GM19468 (cell line): ENCODE data around the gene LAMA1.

Experiments
- ATAC-seq: cut with Tn5 transposase; IDR thresholded peaks from one replicate; pipeline ENCODE4 v1.9.1; 2021; ENCODE audit warnings: mild to moderate bottlenecking, moderate library complexity, moderate number of reproducible peaks; ENCODE audit not compliant: unreplicated experiment; ENCODE audit errors: extremely low read depth

The LAMA1 gene

DNA sequence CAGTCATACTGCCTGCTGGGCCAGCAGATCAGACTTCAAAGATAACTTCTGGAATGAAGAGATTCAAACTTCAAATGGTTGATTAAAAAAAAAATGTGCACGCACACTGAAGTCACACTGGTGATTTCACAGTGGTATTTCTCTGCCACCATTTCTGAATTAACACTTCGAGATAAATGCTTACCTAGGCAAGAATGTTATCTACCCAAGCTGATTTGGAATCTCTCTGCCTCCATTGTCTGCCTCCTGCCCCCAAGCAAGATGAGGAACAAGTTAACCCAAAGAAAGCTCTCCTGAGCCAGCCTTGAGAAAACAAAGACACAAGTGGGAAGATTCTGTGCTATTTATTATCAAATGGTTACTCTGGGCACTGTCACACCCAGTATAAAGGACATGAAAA lies 6.5 kb downstream of the LAMA1 start:
- ATAC-seq = no peak

DNA sequence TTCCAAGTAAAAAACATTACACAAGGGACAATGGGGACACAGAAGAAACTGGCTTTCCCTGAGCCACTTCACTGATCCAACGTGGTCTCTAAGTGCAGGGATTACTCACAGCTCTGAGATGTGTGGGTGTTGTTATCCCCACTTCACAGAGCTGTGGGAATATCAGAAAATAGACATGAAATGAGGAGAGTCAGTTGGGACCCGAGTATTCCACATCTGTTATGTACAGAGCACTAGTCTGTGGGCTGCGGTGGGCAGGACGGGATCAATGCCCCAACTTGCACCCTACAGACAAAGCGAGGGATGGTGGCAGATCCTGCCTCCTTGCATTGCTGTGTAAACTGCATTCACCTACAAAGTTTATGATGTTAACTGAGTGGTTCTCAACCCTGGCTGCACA lies 11.7 kb downstream of the LAMA1 start:
- no peak for ATAC-seq

DNA sequence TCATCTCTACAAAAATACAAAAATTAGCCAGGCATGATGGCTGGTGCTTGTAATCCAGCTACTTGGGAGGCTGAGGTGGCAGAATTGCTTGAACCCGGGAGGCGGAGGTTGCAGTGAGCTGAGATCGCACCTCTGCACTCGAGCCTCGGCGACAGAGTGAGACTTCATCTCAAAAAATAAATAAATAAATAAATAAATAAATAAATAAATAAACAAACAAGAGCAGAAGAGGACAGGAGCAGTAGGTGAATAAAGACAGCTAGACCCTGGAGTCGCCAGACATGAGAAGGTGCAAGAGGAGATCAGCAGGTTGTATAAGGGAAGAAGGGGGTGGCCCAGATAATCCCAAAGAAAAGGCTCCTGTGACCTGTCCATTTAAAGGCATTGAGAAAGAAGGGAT lies 12.3 kb downstream of the LAMA1 start:
- no peak for ATAC-seq

DNA sequence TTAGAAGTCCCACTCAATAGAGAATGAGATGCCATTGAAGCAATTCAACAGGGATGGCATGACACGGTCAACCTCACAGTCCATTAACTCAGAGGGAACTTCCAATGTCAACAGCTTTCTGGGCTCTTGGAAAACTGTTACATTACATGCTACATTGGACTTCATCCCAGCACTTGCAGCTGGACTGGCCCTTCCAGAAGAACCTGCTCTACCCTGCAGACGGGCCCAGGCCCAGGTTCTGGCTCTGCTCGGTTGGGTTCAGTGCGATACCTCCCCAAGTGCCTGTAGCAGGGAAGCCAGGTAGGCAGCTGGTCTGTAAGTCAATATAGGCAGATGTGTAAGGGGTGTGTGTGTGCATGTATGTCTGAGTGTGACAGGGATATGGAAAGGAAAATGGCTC lies 12.9 kb downstream of the LAMA1 start:
- no peak for ATAC-seq

DNA sequence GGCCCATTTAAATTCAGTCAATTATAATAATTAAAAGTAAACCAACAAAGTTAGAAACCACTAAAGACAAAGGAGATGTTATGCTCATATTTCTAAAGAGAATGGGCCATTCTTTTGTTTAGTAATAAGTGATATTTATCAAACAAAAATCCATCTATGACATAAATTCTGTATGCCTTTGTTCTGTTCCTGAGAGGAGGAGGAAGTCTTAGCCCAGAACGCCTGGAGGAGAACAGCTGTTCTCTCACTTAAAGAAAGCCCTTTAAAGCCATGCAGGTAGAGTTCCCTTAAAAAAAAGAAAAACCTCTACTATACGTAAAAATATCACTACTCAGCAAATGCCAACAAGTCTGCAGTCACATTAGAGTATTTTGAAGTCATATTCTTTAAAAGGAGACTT lies 15.5 kb downstream of the LAMA1 start:
- ATAC-seq = no peak

DNA sequence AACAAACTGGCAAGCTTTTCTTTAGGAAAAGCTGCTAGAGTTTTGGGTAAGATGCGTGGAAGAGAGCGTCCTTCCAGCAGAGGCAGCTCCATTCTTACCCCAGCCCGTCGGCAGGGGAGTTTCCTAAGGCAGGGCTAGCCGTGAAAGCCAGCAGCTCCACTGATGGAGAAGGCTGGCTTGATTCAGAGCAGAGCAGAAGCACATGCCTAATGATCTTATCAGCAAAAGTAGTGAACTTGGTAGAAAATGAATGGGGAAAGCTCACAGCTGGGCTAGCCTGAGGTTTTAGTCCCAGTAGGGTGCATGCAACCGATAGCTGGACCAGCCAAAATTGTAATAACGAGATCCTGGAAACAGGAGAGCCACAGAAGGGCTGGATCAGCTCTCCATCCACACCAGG lies 20.8 kb downstream of the LAMA1 start:
- no peak for ATAC-seq

DNA sequence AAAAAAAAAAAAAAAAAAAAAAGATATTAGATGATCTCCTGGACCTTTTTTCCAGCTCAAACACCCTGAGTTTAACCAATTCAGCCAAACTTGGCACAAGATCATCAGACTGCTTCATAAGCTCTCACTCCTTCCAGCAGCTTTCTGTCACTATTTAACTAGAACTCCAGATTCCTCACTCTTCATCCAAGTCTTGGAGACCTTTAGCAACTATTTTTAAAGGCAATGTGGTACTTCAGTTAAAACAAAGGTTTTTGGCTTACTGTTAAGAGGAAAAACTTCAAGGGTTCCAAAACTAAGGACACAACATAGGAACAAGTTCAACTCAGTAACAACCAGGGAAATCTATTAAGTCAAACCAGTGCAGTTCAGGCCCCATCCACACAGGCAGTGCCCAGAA lies 23.2 kb downstream of the LAMA1 start:
- ATAC-seq = no peak

DNA sequence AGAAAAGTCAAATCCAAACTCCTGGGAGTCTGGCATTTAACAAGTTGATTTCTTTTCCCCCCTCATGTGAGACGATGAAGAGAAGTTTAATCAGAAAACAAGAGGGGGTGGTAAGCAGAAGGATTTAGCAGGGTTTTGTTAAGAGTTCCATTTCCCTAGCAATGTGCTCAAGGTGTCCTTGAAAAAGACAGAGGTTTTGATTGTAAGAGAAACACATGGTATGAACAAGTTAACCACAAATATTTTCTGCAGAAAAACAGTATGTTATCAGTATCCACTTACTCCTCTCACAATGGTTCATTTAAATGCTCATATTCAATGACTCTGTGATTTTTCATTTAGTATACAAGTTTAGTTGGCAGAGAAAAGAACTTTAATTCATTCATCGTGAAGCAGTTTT lies 26.8 kb downstream of the LAMA1 start:
- no peak for ATAC-seq

DNA sequence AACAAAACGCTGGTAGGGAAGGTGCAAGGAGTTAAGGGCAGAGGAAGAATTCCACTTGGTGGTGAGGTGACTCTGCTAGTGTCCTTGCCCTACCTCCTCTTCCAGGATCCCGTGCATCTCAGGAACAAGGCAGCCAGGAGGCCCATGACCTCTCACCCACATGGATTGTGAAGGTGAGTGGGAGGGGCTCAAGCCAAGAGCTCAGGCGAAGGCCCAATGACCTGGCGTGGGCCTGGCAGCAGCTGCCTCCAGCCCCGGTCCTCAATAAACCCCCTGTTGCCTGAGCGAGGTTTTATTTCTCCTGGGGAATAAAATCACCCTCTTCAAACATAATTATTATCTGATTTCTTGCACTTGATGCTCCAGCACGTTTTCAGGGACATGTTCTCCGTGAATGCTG lies 28.2 kb downstream of the LAMA1 start:
- ATAC-seq = no peak

DNA sequence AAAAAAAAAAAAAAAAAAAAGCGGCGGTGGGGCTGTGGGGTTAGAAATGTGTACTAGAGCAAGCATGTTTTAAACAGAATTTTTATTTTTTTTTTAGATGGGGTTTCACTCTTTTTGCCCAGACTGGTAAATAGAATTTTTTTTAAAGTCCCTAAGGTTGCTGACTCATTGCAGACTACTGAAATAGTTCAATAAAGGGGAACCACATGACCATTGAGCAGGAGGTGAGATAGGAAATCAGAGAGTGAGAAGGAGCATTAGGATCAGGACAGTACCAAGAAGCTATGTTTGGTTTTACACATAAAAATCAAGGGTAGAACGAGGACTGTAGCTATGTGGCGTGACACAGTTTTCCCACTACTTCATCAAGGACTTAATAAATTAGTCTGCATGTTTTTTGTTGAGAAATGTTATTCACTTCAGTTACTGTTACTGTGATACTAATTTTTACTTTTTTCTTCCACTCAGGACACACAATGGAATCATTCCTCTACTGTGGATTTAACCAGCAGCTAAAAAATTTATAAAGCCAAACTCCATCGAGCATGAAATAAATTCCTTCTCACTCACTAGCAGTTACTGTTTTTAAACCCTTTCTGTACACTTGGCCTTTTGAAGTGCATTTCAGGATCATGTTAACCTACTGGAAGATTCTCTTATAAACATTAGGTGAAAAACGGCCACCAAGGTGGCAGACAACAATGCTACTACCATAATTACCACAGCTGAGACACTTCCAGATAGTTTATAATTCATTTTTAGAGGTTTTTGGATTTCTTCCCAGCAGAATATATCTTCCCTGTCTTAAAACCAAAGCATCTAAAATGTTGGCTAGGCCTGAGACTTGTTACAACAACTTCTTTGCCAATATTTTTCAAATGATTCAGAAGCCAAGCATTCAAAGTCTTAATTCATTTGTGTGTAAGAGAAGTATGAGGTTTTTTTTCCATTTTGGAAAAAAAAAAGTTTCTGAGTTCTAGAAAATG lies 33.2 kb downstream of the LAMA1 start:
- ATAC-seq = no peak

DNA sequence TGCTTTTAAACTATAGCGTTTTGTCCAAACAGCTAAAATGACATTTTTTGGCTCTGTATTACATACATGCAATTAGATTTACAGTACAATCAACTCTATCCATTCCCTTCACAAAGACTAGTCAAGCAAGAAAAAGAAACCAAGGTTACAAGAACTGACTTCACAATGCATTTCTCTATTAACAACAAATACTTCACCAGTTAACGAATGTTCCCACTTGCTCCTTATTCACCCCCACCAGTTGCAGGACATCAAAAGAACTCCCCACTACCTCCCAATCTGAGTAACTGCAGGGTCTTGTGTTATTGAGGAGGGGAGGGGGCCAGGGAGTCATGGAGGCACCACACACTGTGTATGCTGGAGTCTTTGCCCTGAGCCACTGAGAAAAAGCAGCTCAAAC lies 34.9 kb downstream of the LAMA1 start:
- no peak for ATAC-seq

DNA sequence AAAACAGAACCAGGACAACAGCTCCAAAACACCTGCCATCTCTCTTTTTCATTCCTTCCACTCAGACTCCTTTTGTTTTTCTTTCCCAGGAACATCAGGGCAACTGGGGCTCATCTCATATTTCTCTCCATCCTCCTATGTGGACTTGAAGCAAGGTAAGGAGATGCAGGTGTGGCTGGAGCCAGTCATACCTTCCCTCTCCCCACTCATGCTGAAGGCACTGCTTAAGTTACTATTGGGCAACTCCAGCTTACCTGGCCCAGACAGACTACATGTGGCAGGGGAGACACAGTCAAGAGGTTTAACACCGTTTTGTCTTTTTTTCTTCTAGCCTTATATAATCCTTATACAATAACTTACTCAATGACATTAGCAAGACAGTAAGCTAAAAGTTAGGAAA lies 38.4 kb downstream of the LAMA1 start:
- ATAC-seq = no peak

DNA sequence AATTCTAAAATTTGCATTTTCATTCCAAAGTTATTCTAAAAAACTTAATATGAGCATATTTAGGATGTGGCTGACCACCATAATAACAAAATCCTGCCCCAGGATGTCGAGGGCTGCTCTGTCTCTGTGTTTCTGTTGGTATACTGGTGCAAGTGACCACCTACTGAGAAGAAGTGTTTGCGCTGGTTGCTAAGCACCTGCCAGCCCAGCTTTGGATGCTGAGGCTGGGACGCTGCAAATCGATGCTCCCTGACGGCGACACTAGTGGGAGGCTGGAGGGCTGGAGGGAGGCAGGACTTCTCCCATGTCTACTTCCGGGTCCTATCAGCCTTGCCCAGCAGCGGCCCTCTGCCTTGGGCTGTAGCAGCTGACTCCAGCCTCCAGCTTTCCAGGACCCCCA lies 45.0 kb downstream of the LAMA1 start:
- no peak for ATAC-seq

DNA sequence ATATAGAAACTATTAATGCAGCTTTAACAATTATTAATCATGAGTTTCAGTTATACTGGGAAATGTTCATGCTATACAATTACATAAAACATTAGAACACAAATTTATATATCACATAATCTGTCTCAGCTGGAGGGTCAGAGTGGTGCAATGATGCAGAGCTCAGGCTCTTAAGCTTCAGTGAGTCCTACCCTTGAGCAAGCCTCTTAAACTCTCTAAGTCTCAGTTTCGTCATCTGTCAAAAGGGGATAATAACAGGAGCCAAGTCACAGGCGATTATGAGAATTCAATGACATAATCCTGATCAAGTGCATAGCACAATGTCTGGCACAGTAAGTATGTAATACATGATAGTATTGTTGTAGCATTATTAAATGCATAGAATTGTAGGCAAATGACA lies 46.0 kb downstream of the LAMA1 start:
- no peak for ATAC-seq

DNA sequence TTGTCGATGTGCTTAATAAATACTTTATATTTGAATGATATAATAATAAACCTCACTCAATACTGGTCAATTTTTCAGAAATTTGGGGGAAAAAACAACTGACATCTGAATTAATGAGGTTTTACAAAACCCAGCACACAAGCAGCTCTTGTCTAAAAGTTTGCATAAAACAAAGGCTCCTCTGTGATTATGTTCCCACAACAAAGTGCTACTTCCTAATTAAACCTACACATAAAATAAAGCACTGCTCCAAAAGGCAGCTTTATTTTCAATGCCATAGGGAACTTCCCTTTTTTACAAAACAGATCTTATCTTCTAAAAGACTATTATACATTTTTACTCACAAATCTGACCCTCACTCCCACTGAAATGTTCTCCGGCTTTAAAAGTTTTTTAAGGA lies 47.1 kb downstream of the LAMA1 start:
- ATAC-seq = no peak

DNA sequence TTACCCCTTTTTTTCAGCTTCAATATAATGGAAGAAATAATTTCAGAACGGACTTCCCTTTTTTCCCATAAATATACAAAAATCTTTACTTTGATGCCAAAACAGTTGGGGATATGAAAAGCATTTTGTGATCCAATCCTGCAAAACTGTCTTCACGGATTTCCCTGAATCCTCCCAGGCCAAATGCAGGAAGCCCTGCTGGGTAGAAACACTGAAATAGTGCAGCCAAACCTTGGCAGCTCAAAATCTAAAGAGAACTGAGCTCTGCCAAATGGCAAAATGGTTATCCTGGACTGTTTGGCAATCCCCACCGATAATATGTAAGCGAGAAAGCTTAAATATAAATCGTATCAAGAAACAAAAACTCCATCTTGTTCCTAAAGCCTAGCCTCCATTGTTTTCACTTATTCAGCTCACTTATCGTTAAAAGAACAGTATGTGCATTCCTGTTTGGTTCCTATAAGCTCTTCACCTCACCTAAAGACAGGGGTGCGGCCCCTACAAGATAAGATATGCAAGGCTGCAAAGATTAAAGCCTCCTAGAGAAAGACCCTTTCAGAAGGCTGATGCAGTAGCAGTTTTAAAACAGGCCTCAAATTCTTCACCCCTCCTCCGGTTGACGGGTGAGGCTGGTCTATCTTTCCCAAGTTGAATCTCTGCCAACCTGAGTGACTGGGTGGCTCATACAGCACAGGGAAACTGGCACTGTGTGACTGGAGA lies 48.6 kb downstream of the LAMA1 start:
- ATAC-seq = no peak

DNA sequence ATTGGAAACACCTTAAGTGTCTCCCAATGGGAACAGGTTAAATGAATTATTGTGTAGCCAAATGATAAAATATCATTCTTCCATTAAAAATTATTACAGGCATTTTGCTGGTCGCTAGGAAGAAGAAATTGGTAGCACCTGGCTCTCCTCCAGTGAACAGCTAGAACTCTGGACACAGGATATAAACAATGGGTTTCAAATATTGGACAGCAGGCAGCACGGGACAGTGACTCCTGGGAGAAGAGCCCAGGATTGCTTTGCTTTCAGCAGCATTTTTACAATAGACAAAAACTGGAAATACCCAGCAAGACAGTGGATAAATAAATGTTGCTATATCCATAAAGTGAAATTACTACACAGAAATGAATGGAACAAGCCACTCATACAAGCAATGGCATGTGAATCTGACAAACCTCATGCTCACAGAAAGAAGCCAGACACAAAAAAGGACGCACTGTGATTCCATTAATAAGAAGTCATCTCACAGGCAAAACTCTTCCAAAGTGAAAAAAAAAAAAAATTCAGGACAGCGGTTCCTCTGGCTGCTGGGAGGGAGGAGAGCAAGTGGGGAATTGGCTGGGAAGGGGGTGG lies 50.5 kb downstream of the LAMA1 start:
- ATAC-seq = no peak

DNA sequence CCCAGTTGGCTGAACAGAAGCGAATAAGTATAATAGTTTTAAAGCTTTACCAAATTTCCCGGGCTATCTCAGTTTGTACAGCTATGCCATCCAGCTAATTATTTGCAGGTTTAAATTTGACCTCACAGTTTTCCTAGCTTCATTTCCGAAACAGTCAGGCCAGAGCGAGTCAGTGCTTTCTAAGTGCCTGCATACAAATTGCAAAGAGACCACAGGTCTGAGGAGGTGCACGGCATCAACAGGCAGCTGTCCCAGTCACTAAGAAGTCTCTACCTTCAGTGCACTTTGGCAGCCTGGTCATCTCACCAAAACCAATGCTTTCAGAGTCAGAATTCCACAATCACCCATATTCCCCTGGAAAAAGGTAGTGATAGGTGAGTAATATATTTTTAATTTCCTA lies 51.9 kb downstream of the LAMA1 start:
- ATAC-seq = no peak

DNA sequence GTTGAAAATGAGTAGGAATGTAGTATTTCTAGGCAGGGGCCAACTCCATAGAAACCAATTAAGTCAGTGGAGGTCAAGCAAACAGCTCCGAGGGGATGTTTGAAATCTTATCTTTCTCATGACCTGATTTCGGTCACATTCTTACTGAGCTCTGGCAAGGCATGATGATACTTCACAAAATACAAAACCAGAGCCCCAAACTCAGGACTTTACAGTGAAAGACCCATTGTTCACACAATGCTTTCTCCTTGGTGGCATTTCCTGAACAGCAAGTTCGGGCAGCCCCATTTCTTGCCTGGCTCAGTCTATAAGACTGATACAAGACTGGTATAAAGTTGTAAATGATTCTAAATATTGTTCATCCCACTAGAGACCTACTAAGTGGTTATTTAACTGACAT lies 53.3 kb downstream of the LAMA1 start:
- ATAC-seq = no peak

DNA sequence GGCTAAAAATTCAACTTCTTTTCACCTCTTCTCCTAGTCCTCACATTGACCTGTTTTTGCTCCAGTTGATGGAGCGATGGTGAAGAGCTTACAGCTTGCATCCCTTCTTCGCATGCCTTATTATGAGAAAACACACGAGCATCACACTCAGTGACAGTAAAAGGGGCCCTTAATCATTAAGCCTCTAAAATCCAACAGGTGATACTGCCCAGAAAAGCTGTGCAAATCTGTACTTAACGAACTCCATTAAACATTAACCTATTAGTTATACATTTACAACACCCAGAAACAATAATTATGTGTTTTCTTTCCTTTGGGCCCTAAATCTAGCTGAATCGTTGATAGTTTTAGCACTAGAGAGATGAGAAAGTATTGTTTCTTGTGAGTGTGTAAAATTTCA lies 54.8 kb downstream of the LAMA1 start:
- ATAC-seq = no peak

DNA sequence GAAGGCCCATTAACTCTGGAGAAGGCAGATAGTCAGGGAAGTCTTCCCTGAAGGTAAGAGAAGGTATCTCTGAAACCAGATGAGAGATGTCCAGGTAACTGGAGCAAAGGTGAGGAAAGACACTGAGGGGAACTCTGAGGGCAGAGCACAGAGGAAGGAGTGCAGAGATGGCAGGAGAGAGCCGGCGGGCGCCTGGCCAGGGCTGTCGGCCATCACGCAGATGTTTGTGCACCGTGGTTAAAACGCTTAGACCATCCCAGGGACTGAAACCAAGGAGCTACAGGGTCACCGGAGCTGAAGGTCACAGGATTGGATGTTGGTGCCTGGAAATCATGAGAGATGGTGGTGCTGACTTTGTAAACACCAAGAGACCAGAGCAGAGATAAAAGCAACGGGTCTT lies 55.4 kb downstream of the LAMA1 start:
- ATAC-seq = no peak
